GM12872 (cell line): Measurements from ENCODE around the gene SEMG1.

ENCODE experiments used
- TF ChIP-seq, protein P1 (sequence below): IDR thresholded peaks from 3 replicates; pipeline ENCODE4 v1.5.1; 2011; ENCODE audit warnings: low read depth, mild to moderate bottlenecking, low read length, moderate library complexity; ENCODE audit not compliant: insufficient read depth

Gene SEMG1

DNA sequence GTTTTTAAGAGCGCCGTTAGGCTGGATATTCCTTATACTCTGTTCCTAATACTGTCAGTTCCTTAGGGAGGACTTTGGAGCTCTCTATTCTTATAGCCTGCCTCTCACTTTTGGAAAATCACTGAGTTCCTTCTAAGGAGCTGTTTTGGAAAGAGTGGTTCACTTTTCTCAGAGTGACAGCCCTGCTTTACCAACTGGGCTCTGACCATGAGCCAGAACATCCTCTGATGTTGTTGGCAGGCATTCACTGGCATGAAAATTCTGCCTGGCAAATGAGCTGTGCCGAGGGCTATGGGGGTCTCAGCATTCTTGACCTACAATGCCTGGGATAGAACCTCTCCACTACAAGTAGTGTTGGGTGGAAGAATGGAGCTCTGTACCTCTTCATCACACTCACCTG, 14.9 kb upstream of the SEMG1 start:
- TF ChIP-seq, protein P1, sequence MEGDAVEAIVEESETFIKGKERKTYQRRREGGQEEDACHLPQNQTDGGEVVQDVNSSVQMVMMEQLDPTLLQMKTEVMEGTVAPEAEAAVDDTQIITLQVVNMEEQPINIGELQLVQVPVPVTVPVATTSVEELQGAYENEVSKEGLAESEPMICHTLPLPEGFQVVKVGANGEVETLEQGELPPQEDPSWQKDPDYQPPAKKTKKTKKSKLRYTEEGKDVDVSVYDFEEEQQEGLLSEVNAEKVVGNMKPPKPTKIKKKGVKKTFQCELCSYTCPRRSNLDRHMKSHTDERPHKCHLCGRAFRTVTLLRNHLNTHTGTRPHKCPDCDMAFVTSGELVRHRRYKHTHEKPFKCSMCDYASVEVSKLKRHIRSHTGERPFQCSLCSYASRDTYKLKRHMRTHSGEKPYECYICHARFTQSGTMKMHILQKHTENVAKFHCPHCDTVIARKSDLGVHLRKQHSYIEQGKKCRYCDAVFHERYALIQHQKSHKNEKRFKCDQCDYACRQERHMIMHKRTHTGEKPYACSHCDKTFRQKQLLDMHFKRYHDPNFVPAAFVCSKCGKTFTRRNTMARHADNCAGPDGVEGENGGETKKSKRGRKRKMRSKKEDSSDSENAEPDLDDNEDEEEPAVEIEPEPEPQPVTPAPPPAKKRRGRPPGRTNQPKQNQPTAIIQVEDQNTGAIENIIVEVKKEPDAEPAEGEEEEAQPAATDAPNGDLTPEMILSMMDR, result no peak

DNA sequence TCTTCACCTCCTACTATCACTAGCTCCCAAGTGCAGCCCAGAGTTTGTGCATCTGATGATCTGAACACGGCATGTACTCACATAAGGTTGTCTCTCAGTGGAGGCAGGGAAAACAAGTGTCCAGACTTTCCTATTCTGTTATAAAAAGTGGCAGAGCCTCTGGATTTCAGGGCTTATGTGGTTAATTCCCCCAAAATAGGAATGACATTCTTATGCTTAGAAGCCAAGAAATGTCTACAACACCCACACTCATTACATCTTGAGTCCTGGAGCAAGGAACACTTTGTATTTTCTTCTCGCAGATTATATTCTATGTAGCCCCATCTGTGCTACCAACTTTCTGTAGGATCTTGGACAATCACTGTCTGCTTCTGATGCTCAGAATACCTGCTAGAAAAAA, 13.5 kb upstream of the SEMG1 start:
- TF ChIP-seq, protein P1, result no peak

DNA sequence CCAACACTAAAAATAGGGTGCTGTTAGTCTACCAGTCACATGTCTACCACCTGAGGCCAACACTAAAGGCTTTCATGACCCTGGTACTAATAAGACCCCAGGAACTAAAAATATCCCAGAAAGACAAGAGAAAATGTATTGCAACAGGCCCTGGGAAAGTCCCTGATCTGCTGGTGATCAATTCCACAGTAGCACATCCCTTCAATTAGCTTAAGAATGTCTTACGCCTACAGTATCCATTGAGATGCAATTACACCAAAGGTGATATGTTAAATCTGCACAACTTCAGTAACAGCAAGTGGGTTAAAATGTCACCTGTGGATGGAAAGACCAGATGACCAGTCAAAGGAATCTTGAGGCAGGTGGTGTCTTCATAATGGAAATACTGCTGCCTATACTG, 3.1 kb downstream of the SEMG1 start:
- TF ChIP-seq, protein P1, result no peak

DNA sequence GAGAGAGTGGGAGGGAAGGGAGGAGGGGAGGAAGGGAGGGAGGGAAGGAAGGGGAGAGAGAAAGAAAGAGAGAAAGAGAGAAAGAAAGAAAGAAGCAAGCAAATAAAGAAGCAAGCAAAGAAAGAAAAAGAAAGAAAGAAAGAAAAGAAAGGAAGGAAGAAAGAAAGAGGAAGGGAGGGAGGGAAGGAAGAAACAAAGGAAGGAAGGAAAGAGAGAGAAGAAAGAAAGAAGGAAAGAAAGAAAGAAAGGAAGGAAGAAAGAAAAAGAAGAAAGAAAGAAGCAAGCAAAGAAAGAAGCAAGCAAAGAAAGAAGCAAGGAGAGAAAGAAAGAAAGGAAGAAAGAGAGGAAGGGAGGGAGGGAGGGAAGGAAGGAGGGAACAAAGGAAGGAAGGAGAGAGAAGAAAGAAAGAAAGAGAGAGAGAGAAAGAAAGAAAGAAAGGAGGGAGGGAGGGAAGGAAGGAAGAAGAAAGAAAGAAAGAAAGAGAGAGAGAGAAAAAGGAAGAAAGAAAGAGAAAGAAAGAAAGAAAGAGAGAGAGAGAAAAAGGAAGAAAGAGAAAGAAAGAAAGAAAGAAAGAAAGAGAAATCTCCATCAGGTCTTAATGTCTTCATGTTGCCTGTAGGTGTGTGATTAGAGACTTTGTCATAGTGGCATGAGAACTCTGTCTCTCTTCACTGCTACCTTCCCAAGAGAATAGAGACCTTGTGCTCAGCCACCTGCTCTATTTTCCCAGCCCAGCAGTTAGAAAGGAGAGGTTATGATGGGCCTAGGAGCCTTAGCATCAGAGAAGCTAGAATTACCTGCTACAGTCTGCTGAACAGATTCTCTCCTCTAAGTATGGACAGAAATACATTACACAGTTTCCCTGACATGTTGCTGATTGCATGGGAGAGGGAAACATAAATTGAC, 5.0 kb downstream of the SEMG1 start:
- TF ChIP-seq, protein P1, result no peak

DNA sequence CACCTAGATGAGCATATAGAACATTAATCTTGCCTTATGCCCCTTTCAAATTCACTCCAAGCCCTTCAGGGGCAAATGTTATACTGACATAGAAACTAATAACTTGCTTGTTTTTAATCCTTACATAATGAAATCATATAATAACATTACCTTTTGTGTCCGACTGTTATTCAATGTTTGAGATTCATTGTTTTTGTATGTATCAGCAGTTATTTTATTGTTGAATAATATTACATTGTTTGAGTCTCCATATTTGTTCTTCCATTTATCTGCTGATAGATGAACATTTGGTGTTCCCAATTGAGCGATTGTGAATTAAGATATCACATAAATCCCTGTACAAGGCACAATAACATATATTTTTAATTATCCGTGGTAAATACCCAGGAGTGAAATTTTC, 6.0 kb downstream of the SEMG1 start:
- TF ChIP-seq, protein P1, result no peak

DNA sequence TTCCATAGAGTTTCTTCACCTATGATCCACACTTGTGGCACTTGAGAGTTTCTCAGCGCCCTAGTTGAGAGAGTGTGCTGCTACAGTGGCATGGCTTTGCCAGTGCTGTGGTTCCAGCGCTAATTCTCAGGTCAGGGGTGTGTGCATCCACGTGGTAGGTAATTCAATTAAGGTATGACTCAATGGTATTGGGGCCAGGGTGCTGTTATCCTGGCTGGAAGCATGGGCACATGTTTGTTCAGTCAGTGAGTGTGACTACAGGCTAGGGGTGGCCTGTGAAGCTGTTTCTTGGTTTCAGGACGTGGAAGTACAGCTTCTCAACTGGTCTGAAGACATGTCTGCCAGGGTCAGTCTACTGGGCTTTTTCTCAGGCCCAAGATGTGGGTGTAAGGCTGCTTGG, 11.3 kb downstream of the SEMG1 start:
- TF ChIP-seq, protein P1, result no peak

DNA sequence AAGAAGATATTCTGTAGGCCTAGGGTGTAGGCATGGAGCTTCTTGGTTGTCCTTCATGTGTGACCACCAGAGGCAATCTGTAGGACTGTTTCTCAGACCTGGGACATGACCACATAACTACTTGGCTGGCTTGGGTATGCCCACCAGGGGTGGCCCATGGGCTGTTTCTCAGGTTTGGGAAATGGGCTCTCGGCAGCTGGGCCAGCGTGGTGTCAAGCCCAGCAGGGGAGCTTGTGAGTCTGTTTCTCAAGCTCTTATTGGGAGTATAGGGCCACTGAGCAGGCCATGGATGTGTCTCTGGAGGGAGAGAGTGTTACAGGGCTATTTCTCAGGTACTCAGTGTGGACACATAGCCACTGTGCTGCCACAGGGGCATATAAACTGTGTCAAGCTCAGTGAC, 11.8 kb downstream of the SEMG1 start:
- TF ChIP-seq, protein P1, result no peak

DNA sequence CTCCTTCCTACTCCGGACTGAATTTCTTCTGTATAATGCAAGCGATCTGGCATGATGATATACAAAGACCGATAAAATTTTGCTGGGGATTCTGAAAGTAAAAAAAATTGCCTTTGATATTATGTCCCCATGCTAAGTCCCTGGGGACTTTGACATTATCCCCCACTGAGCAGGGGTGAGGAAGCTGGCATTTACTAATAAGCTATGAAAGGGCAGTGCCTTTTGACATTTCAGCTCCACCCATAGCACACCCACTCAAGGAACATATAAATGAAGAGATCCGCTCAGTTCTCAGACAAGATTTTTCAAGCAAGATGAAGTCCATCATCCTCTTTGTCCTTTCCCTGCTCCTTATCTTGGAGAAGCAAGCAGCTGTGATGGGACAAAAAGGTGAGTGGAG, 14.2 kb downstream of the SEMG1 start, which contains the start of gene SEMG2:
Gene SEMG2, plus strand, starts transcription at position 298 of the 400 bp plus-strand sequence. Its CDS starts 17 bp downstream, at position 315.
- TF ChIP-seq, protein P1, result no peak
